GM19351 (cell line): ENCODE results near the gene CCDC91.

Experiments
- ATAC-seq: cut with Tn5 transposase; IDR thresholded peaks from one replicate; pipeline ENCODE4 v1.9.1; 2021; ENCODE audit warnings: mild to moderate bottlenecking, moderate library complexity; ENCODE audit not compliant: unreplicated experiment

CCDC91 gene

DNA sequence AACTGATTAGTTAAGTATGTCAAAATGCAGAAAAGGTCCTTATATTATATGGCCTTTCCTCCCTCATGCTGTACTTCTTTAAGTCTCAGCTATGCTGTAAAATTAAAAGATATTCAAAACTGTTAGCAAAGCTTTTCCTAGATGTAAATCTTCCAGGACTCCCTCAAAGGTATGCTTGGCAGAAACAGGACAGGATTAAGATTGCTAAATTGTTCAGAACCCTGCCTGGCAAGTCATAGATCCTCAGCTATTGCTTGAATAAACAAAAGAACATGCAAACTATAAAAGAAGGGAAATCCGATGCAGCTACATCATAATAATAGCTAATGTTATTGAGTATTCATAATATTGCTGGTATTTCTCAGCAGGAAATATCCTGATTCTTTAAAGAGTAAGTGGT is 322.6 kb downstream of the CCDC91 start:
- no peak for ATAC-seq

- no peak for ATAC-seq
These were observed 323.7 kb downstream of the CCDC91 start for GRCh38 chr12:28513983-28514382.

DNA sequence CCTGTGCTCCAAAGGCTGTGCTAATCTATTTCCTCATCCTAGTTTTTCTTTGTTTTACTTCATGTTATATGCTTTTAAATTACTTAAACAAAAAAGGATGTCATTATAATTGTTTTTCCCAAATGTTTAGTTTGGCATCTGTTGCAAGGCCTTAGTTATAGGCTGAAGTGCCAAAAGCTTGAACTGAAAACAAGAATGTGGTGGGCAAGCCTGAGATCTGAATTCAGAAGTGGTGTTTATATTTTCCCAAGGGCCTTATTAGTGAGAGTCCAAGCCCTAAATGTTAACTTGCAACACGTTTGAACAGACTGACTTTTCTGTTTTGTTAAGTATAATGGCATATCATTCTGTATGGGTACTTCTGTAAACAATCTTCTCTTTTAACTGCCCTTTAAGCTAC is 326.8 kb downstream of the CCDC91 start:
- ATAC-seq: no peak

- ATAC-seq: no peak
These were observed 337.5 kb downstream of the CCDC91 start for GRCh38 chr12:28527631-28528249.

- no peak for ATAC-seq
These were observed 345.0 kb downstream of the CCDC91 start for GRCh38 chr12:28535216-28535615.

DNA sequence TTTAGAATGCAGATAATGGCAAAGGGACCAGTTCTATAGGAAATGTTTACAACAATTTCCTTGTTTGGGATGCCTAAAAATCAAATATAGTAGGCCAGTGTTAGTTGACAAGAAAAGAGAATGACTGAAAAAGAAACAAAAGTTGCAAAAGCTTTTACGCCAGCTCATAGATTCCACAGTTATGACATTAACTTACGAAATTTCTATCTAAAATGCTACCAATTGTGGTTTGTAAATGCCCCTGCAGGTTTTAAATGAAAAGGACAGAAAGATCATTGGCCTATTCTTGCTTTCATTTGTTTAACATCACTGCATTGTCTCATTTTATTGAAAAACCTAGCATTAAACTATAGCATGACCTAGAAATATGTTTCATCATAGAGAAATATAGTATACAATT is 345.8 kb downstream of the CCDC91 start:
- no peak for ATAC-seq

- ATAC-seq: no peak
These were observed 347.2 kb downstream of the CCDC91 start for GRCh38 chr12:28537474-28537873.

GRCh38 chr12:28539691-28540323 is 349.6 kb downstream of the CCDC91 start:
- ATAC-seq: no peak

GRCh38 chr12:28540324-28540714 is 350.1 kb downstream of the CCDC91 start:
- ATAC-seq: no peak

DNA sequence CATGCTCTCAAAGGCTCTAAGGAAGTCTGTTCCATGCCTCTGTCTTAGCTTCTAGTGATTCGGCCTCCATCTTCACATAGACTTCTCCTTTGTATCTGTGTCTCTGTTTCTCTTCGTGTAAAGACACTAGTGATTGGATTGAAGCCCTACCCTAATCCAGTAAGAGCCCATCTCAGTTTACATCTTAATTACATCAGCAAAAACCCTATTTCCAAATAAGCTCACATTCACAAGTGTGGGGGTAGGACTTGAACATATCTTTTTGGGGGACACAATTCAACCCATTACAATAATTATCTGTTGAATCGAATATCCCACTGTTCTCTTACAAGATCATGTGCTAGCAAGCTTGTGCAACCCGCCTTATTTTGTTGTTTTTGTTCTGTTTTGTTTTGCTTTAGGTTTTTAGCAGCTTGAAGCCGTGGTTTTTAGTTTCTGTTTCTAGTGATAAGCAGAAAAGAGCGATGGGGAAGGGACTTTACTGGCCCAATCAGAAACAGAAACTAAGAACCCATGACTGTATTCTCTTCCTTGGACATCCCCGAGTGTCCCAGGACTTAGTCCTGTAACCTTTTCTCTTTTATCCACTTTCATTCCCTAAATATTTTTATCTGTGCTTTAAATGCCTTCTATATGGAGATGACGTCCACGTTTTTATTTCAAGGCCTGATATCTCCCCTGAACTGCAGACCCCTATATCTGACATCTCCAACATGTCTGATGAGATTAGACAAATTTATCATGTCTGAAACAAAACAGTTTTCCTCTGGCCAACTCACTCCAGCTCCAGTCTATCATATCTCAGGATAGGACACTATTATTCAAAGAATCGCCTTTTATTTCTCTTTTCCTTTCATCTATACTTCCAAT is 353.0 kb downstream of the CCDC91 start:
- peak; percentile 69 for ATAC-seq

DNA sequence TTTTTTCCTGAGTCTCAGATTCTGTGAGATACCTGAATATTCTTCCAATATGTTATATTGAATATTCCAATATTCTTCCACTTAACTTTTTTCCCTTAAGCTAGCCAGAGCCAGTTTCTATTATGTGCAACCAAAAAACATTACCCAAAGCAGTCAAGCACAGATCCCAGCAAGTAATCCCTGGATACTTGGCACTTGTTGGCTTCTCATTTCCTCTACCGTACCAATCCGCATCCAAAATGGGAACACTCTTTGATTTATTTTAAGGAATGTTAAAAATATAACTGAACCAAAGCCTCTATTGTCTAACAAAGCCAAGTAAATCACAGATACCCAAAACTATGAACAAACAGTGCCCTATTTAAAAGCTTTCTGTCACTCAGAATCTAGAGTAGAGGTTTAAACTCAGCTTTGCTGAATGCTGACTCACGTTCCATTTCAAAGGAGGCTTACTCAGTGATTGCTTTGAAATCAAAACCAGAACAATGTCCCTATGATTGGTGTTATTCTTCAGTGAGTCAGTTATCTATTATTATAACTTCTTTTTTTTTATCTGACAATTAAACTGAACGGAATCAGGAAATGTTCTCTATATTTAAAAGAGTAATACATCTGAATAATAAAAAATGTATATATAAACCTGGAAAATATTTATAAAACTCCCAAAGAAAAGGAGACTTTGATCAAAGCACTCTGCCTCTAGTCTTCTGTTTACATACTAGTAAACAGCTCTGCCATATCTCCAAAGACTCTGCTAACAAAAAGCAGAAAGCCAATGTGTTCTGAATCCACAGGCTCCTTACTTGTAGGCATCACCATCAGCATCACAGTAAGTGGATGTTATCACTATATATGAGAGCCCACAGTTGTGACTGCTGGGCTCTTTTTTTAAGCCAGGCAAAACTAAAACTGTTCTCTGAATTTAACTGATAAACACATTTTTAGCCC is 360.8 kb downstream of the CCDC91 start:
- ATAC-seq: no peak

DNA sequence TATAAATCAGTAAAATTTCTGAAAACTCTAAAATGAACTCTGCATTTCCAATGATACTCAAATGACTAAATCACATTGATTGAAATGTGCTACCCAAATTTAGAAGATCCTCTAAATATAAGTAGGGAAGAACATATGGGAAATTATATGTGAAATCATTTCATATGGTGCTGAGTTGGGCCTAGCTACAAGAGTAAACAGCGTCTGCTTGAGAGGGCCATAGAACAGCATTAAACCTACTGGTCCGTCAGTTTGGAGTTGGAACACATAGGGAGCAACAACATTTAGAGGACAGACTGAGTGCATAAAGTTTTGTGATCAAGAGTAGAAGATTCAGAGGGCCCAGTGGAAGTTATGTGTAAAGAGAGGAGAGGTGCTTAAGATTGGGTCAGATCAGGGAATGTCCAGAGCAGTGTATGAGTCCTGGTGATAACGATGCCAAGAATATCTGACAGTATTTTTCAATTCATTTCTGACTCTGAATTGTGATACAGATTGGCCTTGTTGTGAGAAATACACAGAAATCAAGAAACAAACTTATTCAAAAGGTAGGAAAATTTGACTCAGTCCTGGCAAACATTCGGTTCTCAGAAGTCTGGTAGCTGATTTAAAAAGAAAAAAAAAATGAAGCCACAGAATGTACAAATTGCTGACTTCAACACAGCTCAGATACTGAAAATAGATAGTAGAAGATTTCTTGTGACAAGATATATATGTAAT is 362.2 kb downstream of the CCDC91 start:
- no peak for ATAC-seq

DNA sequence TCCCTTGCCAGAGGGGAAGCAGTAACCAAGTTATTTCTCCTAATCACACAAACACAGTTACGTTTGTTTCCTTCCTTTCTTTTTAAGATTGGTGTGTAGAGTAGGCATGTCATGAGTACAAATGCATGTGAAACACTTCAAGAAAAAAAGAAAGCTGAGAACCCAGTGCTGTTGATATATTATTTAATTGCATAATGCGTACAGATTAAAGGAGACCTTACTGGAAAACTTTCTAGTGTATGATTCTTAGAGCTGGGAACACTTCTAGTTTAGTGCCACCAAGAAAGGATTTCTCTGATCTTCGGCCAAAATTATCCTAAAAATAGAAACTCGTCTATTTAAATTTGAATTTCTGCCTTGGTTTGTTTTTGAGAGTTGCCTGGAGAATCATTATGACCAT is 365.5 kb downstream of the CCDC91 start:
- no peak for ATAC-seq

GRCh38 chr12:28558250-28558649 is 368.0 kb downstream of the CCDC91 start:
- no peak for ATAC-seq

DNA sequence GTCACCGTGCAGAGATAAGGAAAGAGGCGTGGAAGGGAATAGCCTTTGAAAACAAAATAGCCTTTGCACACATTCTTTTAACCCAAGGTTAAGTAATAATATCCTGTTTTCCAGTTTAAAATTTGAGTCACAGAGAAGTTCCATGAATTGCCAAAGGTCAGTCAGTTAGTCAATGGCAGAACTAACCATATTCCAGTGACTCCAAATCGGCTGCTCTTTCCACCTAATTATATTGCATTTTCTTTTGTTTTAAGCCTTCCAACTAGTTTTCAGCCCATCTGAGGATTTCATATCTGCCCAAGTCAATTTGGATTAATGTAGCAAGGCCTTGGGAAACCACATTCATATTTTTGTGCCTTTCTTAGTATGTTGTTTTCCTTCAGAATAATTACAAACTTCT is 373.0 kb downstream of the CCDC91 start:
- ATAC-seq: no peak

GRCh38 chr12:28563936-28564335 is 373.7 kb downstream of the CCDC91 start:
- no peak for ATAC-seq

GRCh38 chr12:28568118-28568517 is 377.9 kb downstream of the CCDC91 start:
- ATAC-seq: no peak

DNA sequence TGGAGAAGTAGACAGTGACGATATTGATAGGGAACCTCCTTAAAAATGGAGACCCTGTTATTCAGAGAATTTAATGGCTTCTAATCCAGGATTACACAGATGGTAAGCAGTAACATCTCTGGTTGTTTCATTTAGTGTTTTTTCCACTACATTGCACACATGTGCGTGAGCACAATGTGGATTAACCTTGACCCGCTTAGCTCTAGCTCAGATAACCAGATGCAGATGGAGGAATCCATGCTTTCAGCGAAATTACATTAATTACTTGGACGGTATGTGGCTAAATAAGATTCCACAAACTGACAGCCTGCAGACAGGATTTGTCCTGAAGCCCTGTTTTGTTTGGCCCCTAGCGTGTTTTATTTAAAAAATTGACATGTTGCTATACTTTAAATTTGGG is 378.4 kb downstream of the CCDC91 start:
- no peak for ATAC-seq

GRCh38 chr12:28569698-28570411 is 379.6 kb downstream of the CCDC91 start:
- no peak for ATAC-seq

DNA sequence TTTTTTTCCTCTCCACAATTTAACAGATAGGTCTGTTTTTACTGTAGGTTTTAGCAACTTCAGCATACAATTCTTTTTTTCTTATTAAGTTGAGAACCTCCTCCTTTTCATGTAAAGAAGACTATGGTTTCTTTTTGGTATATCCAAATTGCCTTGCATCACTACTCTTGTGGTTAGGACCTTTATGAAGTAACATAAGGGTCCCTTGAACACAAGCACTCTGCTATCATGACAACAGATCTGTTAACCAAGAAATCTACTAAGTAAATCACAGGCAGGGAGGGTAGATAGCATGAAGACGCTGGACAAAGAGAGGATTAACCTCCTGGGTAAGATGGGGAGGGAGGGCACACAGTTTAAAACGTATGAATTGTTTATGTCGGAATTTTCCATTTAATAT is 380.6 kb downstream of the CCDC91 start:
- no peak for ATAC-seq
